DMS114 treated with DMSO at 0.1 percent for 48 hours (cell line): ENCODE results near the gene FLNB.
"Not testable (repeated sequence)": the region's sequence is repeated elsewhere in the genome, so short reads cannot be mapped to it uniquely, and the experiment has no call there.

ENCODE experiments used
- DNase-seq: peaks from one replicate; lab custom pipeline; 2025; ENCODE audit not compliant: unreplicated experiment; lab: John Stamatoyannopoulos, UW

The FLNB gene

GRCh38 chr3:57978316-57978715, 29.9 kb upstream of the FLNB start:
- DNase-seq: no peak

DNA sequence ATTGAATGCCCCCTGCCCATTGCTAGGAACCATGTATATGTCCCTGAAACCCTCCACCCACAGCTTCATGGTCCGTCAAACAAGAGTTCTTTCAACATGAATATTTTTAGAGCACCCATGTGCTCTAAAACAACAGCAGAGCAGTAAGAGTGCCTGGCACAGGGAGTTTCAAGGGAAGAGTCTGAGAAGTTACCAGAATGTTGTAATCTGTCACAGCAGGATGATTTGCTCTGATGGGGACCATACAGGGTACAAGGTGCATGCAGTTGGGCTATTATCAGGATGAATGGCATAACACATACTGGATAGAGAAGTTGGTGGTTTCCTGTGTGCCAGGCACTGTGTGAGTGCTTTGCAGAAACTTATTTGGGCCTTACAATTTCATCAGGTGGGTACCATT, 27.8 kb upstream of the FLNB start:
- DNase-seq: no peak

DNA sequence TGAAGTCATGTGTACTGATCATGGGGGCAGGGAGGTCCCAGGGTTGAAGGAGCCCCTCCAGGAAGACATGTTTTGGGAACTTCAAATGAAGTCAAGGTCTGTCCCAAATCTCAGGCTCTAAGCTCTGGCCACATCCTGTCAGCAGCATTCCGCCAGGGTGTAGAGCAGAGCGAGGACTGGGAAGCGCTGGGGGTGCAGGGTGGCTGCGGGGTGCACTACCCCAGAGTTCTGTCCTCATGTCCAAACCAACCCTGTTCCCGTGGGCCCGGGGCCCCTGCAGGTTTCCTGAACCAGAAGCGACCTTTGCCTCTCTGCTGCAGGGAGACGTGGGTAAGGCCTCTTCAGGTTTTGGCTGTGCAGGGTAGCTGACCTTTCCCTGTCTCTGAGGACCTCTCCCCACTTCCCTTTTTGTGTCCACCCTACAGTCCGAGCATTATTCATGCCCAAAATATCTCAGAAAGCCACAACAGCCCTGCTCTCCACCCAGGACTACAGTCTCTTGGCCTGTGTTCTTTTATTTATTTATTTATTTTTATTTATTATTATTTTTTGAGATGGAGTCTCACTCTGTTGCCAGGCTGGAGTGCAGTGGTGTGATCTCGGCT, 26.6 kb upstream of the FLNB start:
- DNase-seq: no peak

DNA sequence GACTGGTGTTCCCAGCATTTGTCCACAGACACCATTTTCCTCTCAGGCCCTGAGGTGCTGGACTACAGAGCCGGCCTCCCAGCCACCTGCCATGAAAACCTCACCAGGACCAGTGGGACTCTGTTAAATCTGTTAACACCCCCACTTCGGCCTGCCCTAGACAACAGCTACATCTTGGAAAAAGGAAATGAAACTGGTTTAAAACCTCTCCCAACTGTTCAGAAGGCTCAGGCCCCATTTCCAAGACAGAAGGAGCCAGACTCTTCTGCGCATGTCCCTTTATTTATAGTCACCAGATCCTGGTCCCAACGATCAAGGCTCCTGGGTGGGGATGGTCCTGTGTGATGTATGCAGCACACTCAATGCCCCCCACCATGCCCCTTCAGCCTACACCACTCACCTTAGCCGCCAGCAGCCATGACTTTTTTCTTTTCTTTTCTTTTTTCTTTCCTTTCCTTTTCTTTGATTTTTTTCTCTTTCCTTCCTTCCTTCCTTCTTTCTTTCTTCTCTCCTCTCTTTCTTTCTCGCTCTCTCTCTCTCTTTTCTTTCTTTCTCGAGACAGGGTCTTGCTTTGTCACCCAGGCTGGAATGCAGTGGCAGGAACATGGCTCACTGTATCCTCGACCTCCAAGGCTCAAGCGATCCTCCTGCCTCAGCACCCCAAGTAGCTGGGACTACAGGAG, 25.5 kb upstream of the FLNB start:
- no peak for DNase-seq

GRCh38 chr3:57983734-57984518, 24.3 kb upstream of the FLNB start:
- no peak for DNase-seq

- DNase-seq: no peak
Observed at GRCh38 chr3:57985176-57985983, 22.8 kb upstream of the FLNB start.

DNA sequence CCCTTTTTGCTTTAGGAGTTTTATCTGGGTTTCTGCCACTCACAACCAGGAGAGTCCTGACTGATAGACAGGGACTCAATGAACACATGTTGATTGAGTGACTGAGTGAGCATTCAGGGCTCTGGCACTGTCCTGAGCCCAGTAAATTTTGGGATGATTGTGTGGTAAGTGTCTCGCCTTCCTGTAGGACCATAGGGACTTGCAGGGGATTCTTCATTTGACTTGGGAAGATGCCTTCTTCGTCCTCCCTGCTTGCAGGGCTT, 22.3 kb upstream of the FLNB start:
- no peak for DNase-seq

GRCh38 chr3:57986261-57986660, 22.0 kb upstream of the FLNB start:
- no peak for DNase-seq

DNA sequence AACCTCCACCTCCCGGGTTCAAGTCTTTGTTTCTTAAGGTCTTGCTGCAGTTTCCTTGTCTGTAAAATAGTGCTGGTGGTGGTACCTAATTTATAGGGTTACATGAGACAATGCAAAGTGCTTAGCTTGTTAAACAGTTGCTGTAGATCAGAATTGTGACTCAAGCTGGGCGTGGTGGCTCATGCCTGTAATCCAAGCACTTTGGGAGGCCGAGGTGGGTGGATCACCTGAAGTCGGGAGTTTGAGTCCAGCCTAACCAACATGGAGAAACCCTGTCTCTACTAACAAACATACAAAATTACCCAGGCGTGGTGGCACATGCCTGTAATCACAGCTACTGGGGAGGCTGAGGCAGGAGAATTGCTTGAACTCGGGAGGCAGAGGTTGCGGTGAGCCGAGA, 19.0 kb upstream of the FLNB start:
- not testable (repeated sequence) for DNase-seq

GRCh38 chr3:57989646-57990045, 18.6 kb upstream of the FLNB start:
- DNase-seq: no peak

DNA sequence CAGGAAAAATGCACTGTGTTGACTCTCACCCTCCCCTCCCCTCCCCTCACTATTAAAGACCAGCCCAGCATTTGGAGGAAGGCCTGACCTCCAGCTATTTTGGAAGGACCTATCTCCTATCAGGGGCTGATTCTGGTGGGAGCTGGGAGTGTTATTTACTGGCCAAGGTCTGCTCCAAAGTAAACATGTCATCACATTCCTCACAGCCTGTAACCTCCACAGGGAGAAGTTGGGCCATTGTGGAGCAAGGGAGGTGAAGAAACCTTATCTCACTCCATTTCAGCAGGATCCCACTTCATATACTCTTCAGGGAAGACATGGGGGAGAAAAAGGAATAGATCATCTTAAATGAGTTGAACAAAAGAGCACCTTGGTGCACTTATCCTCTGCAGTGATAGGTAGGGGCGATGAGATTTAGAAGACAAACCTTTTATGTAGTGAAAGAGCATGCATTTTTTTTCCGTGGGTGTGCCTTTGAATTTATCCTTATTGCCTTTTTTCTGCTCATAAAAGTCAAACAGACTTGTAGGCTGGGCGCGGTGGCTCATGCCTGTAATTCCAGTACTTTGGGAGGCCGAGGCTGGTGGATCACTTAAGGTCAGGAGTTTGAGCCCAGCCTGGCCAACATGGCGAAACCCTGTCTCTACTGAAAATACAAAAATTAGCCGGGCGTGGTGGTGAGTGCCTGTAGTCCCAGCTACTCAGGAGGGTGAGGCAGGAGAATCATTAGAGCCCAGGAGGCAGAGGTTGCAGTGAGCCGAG, 15.6 kb upstream of the FLNB start:
- DNase-seq: no peak

- DNase-seq: no peak
Observed at GRCh38 chr3:57998366-57999283, 9.6 kb upstream of the FLNB start.

DNA sequence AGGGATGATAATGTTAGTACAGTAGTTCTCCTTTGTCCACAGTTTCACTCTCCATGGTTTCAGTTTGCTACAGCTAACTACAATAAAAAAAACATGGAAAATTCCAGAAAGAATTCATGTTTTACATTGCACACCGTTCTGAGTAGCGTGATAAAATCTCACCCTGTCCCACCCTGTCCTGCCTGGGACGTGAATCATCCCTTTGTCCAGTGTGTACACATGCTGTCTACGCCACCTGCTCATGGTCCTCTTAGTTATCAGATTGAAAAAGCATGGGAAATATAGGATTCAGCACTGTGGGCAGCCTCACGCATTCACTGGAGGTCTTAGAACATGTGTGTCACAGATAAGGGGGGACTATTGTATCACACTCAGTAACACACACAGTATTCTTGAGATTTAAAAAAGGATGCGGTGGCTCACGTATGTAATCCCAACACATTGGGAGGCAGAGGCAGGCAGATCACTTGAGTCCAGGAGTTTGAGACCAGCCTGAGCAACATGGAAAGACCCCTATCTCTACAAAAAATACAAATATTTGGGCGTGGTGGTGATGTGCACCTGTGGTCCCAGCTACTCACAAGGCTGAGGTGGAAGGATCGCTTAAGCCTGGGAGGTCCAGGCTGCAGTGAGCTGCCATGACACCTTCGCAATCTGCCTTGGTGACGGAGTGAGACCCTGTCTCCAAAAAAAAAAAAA, 8.7 kb upstream of the FLNB start:
- DNase-seq: no peak

DNA sequence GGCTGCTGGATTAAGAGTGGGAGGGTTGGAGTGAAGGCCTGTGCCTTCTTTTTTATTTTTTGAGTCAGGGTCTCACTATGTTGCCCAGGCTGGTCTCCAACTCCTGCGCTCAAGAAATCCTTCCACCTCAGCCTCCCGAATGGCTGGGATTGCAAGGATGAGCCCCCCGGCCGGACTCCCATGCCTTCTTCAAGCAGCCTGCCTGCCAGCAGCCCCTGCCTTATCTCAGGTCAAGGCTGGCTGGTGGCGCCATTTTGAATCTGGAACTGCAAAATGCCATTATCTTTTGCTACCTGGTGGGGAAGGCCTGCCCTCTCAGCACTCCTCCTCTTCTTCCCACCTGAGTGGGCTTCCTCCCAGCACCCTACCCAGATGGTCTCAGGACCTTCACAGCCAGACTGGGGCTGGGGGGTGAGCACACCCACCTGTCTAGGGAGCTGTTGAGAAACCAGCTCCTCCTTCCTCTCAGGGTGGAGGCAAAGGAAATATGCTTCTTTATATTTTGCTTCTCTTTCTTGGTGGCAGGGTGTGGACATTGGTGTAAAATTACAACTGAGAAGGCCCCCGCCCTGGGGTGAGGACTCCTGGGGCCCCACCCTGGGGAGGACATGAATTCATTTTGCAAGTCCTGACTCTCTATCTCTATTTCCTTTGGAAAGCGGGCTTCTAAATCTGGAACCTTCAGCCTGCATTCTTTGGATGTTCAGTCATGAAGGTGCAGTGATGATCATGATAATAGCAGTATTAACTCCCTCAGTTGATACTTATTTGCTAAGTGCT, 7.7 kb upstream of the FLNB start:
- DNase-seq: no peak

DNA sequence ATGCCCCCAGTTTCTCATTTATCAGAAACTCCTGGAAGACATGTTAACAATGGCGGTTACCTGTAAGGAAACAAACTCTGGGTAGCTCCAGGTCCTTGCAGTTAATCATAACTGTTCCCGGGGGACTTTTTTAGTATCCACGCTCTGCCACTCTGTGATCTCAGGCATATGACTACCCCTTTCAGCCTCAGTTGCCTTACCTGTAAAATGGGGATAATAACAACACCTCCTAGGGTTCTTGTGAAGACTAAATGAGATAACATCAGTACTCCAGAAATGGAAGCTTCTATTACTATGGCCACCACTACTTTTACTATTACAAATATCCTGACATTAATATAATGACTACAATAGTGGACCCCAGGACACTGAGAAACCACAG, 7.1 kb upstream of the FLNB start:
- DNase-seq: no peak

- DNase-seq: no peak
Observed at GRCh38 chr3:58001979-58002378, 6.2 kb upstream of the FLNB start.

DNA sequence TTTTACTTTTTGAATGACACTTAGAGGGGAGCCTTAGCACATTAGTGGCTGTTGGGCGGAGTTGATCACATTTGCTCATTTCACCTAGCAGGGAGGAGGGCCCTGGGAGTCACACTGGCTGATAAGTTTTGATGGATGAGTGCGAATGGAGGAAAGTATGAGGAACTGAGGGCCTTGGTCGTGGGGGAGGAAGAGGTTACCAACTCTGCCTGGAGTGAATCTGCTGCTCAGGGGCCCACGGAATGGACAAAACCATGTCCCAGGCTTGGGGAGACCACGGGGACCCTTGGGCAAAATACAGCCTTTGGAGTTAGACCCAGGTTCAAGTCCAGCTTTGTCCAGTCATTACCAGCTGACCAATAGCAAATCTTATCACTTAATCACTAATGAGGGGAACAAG, 5.1 kb upstream of the FLNB start:
- no peak for DNase-seq

DNA sequence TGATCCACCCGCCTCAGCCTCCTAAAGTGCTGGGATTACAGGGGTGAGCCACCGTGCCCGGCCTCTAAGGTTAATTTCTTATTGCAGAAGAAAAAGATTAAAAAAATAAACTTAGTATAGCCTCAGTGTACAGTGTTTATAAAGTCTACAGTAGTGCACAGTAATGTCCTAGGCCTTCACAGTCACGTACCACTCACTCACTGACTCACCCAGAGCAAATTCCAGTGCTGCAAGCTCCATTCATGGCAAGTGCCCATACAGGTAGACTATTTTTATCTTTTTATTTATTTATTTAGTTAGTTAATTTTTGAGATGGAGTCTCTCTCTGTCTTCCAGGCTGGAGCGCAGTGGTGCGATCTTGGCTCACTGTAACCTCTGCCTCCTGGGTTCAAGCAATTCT, 3.2 kb upstream of the FLNB start:
- no peak for DNase-seq

- no peak for DNase-seq
Observed at GRCh38 chr3:58005669-58006068, 2.6 kb upstream of the FLNB start.
